Measurements from ENCODE around the gene SLX4IP. TPM values are rescaled to one million over a fixed set of nuclear protein-coding genes. Genes with fewer than 3 reads are reported as not detected.

SLX4IP gene
- total and polyA plus RNA-seq, 2 of the 13 experiments (the other 11 are each of a cell fraction or from before 2014, with no cell fraction given), result 3.6 to 7.3 TPM

DNA sequence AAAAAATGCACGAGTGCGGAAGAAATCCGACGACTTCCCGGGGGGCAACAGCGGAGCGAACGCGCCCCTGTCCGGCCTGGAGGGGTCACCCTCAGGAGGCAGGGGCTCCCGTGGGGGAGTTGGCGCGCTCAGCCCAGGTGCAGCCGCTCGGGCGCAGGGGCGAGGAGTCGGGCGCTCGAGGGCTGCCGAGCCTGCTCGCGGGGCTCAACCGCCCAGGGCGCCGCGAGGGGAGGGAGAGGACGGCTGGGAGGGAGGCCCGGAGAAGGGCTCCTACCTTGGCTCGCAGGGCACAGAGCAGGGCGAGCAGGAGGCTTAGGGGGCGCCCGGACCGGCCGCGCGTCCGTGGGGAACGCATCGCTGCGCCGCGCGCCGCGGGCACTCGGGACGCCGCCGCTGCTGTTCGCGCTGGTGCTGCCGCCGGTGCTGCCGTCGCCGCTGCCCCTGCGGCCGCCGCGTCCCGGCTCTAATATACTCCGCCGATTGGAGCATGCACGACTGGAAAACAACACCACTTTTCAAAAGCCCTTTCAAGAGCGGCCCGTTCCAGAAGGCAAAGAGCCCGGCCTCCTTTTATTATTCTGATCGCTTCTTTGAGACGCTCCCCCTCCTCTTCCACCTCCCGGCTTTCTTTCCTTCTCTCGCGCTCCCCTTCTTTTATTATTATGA, 238.2 kb downstream of the SLX4IP start (continued):
- TF ChIP-seq ZBTB40 (IDR thresholded peaks at IDR 0.05), result no peak
- no peak for TF ChIP-seq ZBTB40 (CRISPR knock-in tag; IDR thresholded peaks at IDR 0.05)
- TF ChIP-seq, protein P1, sequence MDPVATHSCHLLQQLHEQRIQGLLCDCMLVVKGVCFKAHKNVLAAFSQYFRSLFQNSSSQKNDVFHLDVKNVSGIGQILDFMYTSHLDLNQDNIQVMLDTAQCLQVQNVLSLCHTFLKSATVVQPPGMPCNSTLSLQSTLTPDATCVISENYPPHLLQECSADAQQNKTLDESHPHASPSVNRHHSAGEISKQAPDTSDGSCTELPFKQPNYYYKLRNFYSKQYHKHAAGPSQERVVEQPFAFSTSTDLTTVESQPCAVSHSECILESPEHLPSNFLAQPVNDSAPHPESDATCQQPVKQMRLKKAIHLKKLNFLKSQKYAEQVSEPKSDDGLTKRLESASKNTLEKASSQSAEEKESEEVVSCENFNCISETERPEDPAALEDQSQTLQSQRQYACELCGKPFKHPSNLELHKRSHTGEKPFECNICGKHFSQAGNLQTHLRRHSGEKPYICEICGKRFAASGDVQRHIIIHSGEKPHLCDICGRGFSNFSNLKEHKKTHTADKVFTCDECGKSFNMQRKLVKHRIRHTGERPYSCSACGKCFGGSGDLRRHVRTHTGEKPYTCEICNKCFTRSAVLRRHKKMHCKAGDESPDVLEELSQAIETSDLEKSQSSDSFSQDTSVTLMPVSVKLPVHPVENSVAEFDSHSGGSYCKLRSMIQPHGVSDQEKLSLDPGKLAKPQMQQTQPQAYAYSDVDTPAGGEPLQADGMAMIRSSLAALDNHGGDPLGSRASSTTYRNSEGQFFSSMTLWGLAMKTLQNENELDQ (CRISPR knock-in tag; IDR thresholded peaks at IDR 0.05; ENCODE audit: borderline replicate concordance), result no peak
- TF ChIP-seq RFX3 (CRISPR knock-in tag; IDR thresholded peaks at IDR 0.05), result no peak
- TF ChIP-seq ZNF839 (CRISPR knock-in tag; IDR thresholded peaks at IDR 0.05; ENCODE audit: borderline replicate concordance), result no peak
- TF ChIP-seq LRRFIP1 (CRISPR knock-in tag; conservative IDR thresholded peaks at IDR 0.05), result no peak; the same call in 1 of the 2 replicates
- TF ChIP-seq SP5 (CRISPR knock-in tag; IDR thresholded peaks at IDR 0.05; ENCODE audit: borderline replicate concordance, low read depth), result 0 out of 2 replicates have a peak, but pooled peaks have one; percentile 7
- TF ChIP-seq ZNF512B (CRISPR knock-in tag; IDR thresholded peaks at IDR 0.05; ENCODE audit: borderline replicate concordance), result no peak
- TF ChIP-seq YEATS4 (CRISPR knock-in tag; IDR thresholded peaks at IDR 0.05; ENCODE audit: borderline replicate concordance), result no peak
- TF ChIP-seq TBP (CRISPR knock-in tag; IDR thresholded peaks at IDR 0.05), result no peak
- TF ChIP-seq FOXM1 (CRISPR knock-in tag; IDR thresholded peaks at IDR 0.05), result no peak
